Mesothelial cell of epicardium (in vitro differentiated cells): ENCODE results near the gene RAB3D. TPM values are rescaled to one million over a fixed set of nuclear protein-coding genes. Genes with fewer than 3 reads are reported as not detected.

Experiments used
- DNase-seq, 2 experiments: peaks; one replicate each; pipeline ENCODE4 v3.0.0; 2021; ENCODE audit warnings: low spot score in 2 of 2; ENCODE audit not compliant: unreplicated experiment in 2 of 2
- H3K27ac Mint-ChIP-seq: 2 replicates; pipeline ENCODE4 v1.8.0; 2021; ENCODE audit warnings: mixed read lengths
- H3K27me3 Mint-ChIP-seq: 2 replicates; pipeline ENCODE4 v1.8.0; 2021; ENCODE audit warnings: low read depth, mixed read lengths
- H3K36me3 Mint-ChIP-seq: 2 replicates; pipeline ENCODE4 v1.8.0; 2021; ENCODE audit warnings: mixed read lengths
- H3K4me1 Mint-ChIP-seq: 2 replicates; pipeline ENCODE4 v1.8.0; 2021; ENCODE audit warnings: mixed read lengths
- H3K4me3 Mint-ChIP-seq: 2 replicates; pipeline ENCODE4 v1.8.0; 2021; ENCODE audit warnings: mild to moderate bottlenecking, moderate library complexity, mixed read lengths
- H3K9me3 Mint-ChIP-seq: 2 replicates; pipeline ENCODE4 v1.8.0; 2021; ENCODE audit warnings: mixed read lengths
- total RNA-seq: library from RNA; stranded (reverse); gene quantifications from 3 replicates; pipeline ENCODE4 v1.2.1, GENCODE V29; 2021
- TF ChIP-seq, protein P1 (sequence below): fragments of 200-600 bp; sonication (generic); IDR thresholded peaks from one replicate; pipeline ENCODE4 v1.5.0; 2021; ENCODE audit warnings: antibody characterized with exemption; ENCODE audit not compliant: unreplicated experiment

Gene RAB3D
- total RNA-seq, 1 donor from 2014 or later: 27.3 TPM

GRCh38 chr19:11370744-11371143 lies 31.3 kb upstream of the RAB3D start:
- no peak for DNase-seq
- TF ChIP-seq, protein P1, sequence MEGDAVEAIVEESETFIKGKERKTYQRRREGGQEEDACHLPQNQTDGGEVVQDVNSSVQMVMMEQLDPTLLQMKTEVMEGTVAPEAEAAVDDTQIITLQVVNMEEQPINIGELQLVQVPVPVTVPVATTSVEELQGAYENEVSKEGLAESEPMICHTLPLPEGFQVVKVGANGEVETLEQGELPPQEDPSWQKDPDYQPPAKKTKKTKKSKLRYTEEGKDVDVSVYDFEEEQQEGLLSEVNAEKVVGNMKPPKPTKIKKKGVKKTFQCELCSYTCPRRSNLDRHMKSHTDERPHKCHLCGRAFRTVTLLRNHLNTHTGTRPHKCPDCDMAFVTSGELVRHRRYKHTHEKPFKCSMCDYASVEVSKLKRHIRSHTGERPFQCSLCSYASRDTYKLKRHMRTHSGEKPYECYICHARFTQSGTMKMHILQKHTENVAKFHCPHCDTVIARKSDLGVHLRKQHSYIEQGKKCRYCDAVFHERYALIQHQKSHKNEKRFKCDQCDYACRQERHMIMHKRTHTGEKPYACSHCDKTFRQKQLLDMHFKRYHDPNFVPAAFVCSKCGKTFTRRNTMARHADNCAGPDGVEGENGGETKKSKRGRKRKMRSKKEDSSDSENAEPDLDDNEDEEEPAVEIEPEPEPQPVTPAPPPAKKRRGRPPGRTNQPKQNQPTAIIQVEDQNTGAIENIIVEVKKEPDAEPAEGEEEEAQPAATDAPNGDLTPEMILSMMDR: no peak
- Mint-ChIP-seq H3K4me3 (no peak overlapping the region), H3K27ac (no peak overlapping the region), H3K36me3 (peaks cover 5% of the 10 kb centered on the region), H3K4me1 (no peaks in the 10 kb centered on the region), H3K9me3 (no peaks in the 10 kb centered on the region), H3K27me3 (no peaks in the 10 kb centered on the region)

GRCh38 chr19:11367528-11367927 lies 28.1 kb upstream of the RAB3D start:
- DNase-seq: no peak
- H3K4me3 Mint-ChIP-seq: no peak overlapping the region
- H3K9me3 Mint-ChIP-seq: no peaks in the 10 kb centered on the region
- no peaks in the 10 kb centered on the region for H3K4me1 Mint-ChIP-seq
- H3K27me3 Mint-ChIP-seq: peaks cover 1% of the 10 kb centered on the region
- TF ChIP-seq, protein P1: no peak
- peaks cover 11% of the 10 kb centered on the region for H3K36me3 Mint-ChIP-seq
- no peak overlapping the region for H3K27ac Mint-ChIP-seq

DNA sequence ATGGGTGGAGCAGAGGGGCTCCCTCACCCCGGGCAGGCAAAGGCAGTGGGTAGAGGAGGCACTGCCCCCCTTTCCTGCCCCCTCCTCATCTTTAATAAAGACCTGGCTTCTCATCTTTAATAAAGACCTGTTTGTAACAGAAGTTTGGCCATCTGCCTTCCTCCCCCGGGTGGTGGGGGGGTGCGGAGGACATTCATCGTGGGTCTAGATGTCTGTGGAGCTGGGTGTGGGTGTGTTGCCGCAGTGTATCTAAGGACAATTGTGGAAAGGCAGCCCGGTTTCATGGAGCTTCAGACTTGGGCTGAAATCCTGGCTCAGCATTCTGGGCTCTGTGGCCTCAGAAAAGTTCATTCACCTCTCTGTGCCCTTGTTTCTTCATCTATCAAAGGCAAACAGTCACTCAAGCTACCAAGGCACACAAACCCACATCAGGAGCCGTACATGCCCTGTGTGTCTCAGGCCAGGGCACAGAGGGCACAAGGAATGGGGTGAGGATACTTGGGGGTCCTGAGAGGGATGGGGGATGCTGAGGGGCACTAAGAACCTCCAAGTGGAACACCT lies 26.2 kb upstream of the RAB3D start:
- H3K27ac Mint-ChIP-seq: no peak overlapping the region
- TF ChIP-seq, protein P1: no peak
- H3K36me3 Mint-ChIP-seq: peaks cover 8% of the 10 kb centered on the region
- no peaks in the 10 kb centered on the region for H3K4me1 Mint-ChIP-seq
- no peak for DNase-seq
- no peaks in the 10 kb centered on the region for H3K9me3 Mint-ChIP-seq
- H3K27me3 Mint-ChIP-seq: peaks cover 20% of the 10 kb centered on the region
- H3K4me3 Mint-ChIP-seq: no peak overlapping the region

DNA sequence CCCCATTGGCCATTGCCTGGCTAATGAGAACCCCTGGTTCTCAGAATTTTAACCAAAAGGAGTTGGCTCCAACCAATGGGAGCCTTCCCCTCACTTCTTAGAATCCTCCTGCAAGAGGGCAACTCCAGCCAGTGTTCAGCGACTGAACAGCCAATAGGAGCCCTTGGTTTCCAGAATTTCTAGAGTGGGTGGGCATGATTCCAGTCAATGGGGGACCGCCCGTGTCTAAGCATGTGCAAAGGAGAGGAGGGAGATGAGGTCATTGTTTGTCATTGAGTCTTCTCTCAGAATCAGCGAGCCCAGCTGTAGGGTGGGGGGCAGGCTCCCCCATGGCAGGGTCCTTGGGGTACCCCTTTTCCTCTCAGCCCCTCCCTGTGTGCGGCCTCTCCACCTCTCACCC lies 25.5 kb upstream of the RAB3D start:
- peaks cover 7% of the 10 kb centered on the region for H3K36me3 Mint-ChIP-seq
- no peaks in the 10 kb centered on the region for H3K4me1 Mint-ChIP-seq
- no peak for DNase-seq
- TF ChIP-seq, protein P1: no peak
- H3K27me3 Mint-ChIP-seq: peaks cover 27% of the 10 kb centered on the region
- no peak overlapping the region for H3K4me3 Mint-ChIP-seq
- H3K9me3 Mint-ChIP-seq: no peaks in the 10 kb centered on the region
- no peak overlapping the region for H3K27ac Mint-ChIP-seq

- no peak for DNase-seq
- Mint-ChIP-seq H3K4me1 (no peaks in the 10 kb centered on the region), H3K27me3 (peaks cover 32% of the 10 kb centered on the region), H3K4me3 (no peak overlapping the region), H3K36me3 (peaks cover 11% of the 10 kb centered on the region), H3K27ac (no peak overlapping the region), H3K9me3 (no peaks in the 10 kb centered on the region)
- TF ChIP-seq, protein P1: no peak
Observed at GRCh38 chr19:11364296-11364904, 24.9 kb upstream of the RAB3D start.
